Measurements from ENCODE around the gene MIA3.

The MIA3 gene

GRCh38 chr1:222629921-222630535 lies 12.1 kb downstream of the MIA3 start:
- H3K4me3 ChIP-seq (ENCODE audit: low read depth, low read length), result no peak overlapping the region
- DNase-seq (ENCODE audit: low read depth), result no peak
- no peak for TF ChIP-seq CTCF (IDR thresholded peaks at IDR 0.05; ENCODE audit: insufficient read depth, low read depth, low read length, missing control alignments)

DNA sequence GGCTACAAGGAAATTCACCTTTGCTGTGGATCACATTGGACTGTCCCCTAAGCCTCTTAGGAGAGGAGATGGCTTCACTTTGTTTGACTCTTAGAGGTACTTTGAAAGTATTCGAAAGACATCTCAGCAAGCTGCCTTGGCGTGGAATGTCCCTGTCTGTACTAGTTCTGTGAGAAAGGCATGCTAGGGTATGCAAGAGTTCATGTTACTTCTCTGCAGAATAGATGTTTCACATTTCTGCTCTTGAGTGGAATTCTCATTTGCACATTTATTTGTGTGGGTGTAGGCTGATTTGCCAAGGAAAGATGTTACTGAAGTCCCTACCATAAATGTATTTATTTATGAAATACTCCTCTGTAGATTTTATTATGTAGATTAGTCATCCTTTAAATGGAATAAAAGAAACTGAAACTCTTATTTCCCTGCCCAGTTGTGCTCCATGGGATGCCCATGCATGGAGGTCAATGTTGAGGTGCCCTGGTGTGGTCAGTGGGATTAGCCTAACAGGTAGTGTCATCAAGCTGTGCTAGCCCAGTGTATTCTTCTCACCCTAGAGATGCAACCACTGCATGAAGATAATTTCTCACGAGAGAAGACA lies 13.8 kb downstream of the MIA3 start:
- no peak overlapping the region for H3K4me3 ChIP-seq (ENCODE audit: low read depth, low read length)
- DNase-seq (ENCODE audit: low read depth), result no peak
- TF ChIP-seq CTCF (IDR thresholded peaks at IDR 0.05; ENCODE audit: insufficient read depth, low read depth, low read length, missing control alignments), result no peak

DNA sequence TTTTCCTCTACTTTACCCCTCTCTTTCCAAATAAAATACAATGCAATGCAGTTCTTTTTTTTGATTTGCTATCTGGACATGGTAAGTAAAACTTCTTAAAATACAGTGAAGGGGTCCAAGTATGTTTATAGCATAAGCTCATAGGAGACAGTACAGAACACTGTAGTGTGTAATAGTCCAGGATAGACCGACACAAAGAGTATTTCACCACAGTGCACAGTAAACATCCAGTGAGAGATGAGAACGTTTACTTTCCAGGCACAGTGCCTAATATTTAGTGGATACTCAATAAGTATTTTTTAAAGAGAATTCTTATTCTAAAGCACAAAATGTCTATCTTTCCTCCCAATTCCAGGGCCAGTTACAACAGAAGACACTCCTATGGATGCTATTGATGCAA lies 14.9 kb downstream of the MIA3 start:
- no peak for DNase-seq (ENCODE audit: low read depth)
- TF ChIP-seq CTCF (IDR thresholded peaks at IDR 0.05; ENCODE audit: insufficient read depth, low read depth, low read length, missing control alignments), result no peak

GRCh38 chr1:222634180-222635013 lies 16.5 kb downstream of the MIA3 start:
- TF ChIP-seq CTCF (IDR thresholded peaks at IDR 0.05; ENCODE audit: insufficient read depth, low read depth, low read length, missing control alignments), result peak; percentile 82
- peak; percentile 91 for DNase-seq (ENCODE audit: low read depth)
- H3K4me3 ChIP-seq (ENCODE audit: low read depth, low read length), result no peak overlapping the region

More for the DNA sequence above, 14.9 kb downstream of the MIA3 start:
- no peak overlapping the region for H3K4me3 ChIP-seq (ENCODE audit: low read depth, low read length)

- no peak for DNase-seq (ENCODE audit: low read depth)
- TF ChIP-seq CTCF (IDR thresholded peaks at IDR 0.05; ENCODE audit: insufficient read depth, low read depth, low read length, missing control alignments), result no peak
- H3K4me3 ChIP-seq (ENCODE audit: low read depth, low read length), result no peak overlapping the region
Observed at GRCh38 chr1:222641269-222641948, 23.5 kb downstream of the MIA3 start.

DNA sequence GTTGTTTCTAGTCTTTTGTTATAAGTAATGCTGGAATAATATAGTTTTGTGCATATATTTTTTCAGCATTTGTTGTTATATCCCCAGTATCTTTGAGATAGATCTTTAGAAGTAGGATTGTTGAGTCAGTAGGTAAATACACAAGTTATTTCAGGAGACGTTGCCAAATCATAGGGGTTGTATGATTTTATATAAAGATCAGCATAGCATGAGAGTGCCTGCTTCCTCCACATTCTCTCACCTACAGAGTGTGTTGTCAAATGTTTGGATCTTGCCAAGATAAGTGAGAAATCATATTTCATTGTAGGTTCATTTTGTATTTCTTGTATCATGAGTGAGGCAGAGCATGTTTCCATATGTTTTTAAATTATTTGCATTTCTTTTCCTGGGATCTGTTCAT lies 24.6 kb downstream of the MIA3 start:
- no peak overlapping the region for H3K4me3 ChIP-seq (ENCODE audit: low read depth, low read length)
- DNase-seq (ENCODE audit: low read depth), result no peak
- TF ChIP-seq CTCF (IDR thresholded peaks at IDR 0.05; ENCODE audit: insufficient read depth, low read depth, low read length, missing control alignments), result no peak

Measured in GM12865 (cell line).